Left hindlimb (tissue), 1 donor: ENCODE data around the gene ZMYM4.

ENCODE experiments used
- DNase-seq: peaks from one replicate; pipeline ENCODE4 v3.0.0-alpha.2; 2018

ZMYM4 gene

DNA sequence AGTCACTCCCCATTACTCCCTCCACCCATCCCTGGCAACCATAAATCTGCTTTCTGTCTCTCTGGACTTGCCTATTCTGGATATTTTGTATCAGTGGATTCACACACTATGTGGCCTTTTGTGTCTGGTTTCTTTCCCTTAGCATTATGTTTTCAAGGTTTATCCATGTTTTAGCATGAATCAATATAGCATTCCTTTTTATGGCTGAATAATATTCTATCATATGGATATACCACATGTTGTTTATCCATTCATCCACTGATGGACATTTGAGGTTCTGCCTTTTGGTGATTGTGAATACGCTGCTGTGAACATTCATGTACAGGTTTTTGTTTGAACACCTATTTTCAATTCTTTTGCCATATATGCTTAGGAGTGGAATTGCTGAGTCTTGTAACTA is 140.4 kb downstream of the ZMYM4 start:
- DNase-seq: no peak

GRCh38 chr1:35426097-35426586 is 157.6 kb downstream of the ZMYM4 start:
- no peak for DNase-seq

DNA sequence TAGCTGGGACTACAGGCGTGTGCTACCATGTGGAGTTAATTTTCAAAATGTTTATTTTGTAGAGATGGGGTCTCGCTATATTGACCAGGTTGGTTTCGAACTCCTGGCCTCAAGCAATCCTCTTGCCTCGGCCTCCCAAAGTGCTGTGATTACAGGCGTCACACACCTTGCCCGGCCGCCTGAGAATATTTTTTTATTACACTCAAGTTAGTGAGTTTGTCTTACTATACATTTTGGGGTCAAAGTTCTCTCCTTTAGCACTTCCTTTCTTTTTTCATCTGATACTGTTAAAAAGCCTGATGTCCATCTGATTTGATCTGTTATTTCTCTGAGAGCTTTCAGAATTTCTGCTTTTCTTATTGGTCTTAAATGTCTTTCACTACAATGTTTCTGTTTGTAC is 159.9 kb downstream of the ZMYM4 start:
- DNase-seq: no peak

DNA sequence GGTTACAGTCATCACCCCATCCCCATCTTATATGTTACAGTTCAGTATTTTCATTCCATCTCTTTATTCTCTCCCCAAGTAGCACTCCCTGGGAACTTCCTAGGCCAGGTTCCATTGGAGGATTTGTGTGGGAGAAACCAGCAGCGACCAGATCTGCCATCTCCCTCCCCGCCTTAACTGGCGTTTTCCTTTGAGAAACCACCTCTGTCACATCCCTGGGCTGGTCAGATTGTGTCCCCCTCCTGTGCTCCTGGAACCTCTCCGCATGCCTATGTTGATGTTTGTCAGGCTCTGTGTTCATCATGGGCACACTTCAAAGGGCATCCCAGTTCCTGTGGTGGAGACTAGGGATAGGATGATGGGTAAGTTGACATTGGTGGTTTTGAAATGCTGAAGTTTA is 162.3 kb downstream of the ZMYM4 start:
- DNase-seq: no peak

GRCh38 chr1:35431173-35431599 is 162.7 kb downstream of the ZMYM4 start:
- no peak for DNase-seq

DNA sequence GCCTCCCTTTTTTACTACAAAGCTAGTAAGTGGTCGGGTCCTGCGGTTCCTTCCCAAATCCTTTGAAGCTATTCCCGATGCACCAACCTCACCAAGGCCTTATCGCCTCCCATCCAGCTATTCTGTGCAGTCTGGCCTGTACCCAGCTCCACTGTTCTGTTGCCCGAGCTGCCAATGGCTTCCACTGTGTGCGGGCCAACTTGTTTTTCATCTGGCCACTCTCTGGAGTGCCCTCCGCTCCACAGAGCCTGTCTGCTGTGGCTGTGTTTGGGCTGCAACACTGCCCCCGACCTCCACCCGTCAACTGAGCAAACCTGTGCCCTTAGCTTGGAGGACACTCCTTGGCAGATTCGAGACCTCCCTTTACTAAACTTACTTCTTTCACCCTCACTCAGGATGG is 163.7 kb downstream of the ZMYM4 start:
- DNase-seq: no peak

DNA sequence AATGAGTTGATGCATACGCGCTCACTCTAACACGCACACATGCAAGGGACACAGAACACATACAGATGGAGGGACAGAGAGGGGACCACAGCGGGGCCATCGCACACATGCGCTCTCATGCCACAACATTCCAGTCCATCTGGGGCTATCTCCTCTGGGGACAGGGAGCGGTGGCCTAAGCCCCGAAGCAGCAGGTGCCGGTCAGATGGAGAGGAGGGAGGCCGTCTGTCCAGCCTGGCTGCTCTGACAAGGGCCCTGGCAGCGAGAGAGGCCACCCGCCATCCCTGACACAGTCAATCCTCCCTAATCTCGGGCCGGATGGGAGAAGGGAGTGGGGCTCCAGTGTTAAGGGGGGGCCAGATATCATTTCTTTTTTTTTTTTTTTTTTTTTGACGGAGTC is 165.2 kb downstream of the ZMYM4 start:
- no peak for DNase-seq

DNA sequence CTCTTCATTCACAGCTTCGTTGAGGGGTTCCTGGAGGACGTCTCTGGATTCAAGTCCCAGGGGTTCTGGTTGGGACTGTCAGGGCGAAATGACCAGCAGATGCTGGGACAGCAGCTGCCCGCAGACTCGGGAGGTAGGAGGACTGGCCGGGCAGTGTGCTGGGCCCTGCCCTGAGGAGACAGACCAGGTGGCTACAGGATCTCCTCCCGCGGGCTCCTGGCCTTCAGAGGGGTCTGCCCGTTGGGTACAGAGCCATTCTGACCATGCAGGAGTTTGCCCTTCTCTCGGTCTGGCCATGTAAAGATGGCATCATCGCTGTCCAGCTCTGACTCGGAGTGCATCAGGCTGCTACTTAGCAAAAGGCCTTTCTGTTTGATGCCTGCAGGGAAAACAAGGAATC is 166.2 kb downstream of the ZMYM4 start:
- no peak for DNase-seq

- DNase-seq: no peak
These were observed 167.6 kb downstream of the ZMYM4 start for GRCh38 chr1:35436078-35436477.

GRCh38 chr1:35437200-35437599 is 168.7 kb downstream of the ZMYM4 start:
- DNase-seq: no peak

DNA sequence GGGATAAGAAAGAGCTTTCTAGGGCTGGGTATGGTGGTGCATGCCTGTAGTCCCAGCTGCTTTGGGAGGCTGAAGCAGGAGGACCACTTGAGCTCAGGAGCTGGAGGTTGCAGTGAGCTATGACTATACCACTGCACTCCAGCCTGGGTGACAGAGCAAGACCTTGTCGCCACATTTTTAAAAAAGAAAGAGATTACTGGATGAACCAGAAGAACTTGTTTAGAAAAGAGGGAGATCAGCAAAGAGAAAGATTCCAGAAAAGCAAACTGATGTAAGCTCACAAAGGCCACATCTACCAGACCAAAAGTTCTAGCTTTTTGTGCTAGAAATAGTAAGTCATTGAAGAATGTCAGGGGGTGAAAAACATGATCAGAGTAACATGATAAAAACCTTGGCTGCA is 171.1 kb downstream of the ZMYM4 start:
- no peak for DNase-seq

DNA sequence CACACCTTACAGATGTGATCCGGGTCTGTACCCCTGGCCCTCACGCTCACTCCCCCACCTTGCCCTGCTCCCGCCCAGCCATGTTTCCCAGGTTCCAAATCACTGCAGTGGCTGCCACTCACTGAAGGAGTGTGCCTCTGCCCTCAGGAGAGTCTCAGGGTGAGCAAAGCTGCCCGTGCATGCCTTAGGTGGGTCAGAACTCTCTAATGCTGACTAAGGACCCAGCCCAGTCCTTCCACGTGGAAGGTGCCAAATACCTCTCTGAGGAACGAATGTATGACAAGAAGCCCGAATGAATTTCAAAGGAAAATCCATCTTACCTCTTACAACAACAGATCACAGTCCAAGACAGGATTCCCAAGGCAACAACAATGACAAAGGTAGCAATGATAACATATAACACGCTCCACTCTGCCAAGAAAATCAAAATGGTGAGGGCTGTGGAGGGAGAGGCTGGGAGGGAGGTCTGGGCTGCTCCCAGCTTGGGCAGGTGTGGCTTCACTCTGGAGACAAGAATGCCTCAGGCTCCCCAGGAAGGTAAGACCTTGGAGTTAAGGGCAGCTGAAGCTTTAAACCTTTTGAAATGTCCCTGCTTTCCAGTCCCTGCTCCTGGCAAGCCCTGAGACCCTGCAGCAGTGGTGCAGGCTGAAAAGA is 173.5 kb downstream of the ZMYM4 start:
- no peak for DNase-seq

DNA sequence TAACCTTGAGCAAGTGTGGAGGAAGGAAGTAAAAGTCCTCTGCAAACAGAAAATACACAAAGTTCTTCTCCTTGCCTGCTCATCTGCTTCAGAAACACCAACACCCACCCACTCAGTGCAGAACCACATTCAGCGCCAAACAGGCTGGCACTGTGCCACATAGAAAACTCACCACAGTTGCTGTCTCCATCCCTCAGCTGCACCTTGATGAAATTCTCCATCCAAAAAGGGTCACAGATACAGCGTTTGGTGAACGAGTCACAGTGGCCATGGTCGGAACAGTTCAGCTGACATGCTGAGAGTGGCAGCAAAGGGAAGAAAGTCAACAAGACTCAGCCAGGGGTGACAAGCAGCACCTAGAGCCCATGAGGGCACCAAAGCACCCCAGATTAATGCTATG is 174.2 kb downstream of the ZMYM4 start:
- DNase-seq: no peak

- no peak for DNase-seq
These were observed 175.4 kb downstream of the ZMYM4 start for GRCh38 chr1:35443768-35444518.

DNA sequence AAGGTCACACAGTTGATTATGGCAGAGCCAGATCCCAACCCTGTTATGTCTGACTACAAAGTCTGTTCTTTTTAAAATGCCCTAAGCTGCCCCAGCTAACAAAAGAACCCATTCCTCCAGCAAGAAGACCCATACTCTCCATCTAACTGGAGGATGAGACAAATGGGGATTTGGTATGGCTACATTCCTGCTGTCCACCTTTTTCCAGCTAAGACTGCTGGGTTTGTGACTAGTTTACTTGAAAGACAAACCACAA is 175.9 kb downstream of the ZMYM4 start:
- no peak for DNase-seq

DNA sequence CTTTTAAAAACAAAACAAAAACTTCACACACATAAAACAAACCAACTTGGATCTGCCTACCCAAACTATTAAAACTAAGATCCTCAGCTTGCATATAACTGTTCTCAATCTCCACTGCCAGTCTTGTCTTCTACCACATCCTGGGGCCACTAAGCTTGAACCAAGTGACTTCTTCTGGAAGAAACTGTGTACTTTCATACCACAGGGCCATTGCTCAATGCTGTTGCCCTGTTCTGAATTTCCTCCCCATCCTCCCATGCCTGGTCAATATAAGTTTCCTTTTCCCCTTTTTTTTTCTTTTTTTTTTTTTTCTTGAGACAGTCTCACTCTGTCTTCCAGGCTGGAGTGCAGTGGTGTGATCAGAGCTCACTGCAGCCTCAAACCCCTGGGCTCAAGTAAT is 178.8 kb downstream of the ZMYM4 start:
- no peak for DNase-seq

GRCh38 chr1:35448344-35448801 is 179.9 kb downstream of the ZMYM4 start:
- DNase-seq: no peak

DNA sequence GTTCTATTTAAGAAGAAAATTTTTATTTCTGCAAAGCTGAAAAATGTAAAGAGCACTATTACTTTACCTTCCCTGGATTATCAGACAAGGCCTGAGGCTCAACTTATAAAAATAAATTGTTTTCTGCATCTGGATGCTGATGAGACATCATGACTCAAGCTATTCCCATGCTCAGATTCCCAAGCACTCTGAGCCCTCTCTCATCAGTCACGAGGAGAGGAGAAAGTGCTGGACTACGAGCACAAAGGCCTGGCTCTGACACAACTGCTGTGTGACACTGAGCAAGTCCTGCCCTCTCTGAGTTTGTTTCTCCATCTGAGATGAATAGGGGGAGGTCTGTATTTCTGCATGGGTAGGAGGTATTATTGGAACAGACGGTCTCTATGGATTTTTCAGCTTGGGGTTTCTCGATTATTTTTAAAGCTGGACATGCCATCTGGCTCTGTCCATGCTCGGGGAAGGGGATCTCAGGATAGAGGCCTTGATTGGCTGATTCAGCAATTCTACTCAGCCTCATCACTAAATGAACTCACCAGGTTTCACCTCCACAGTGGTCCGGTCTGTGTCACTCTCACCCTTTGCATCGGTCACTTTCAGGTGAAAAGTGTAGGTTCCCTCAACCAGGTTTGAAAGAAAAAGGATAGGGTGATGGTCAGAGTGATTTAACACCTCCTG is 181.0 kb downstream of the ZMYM4 start:
- DNase-seq: no peak

DNA sequence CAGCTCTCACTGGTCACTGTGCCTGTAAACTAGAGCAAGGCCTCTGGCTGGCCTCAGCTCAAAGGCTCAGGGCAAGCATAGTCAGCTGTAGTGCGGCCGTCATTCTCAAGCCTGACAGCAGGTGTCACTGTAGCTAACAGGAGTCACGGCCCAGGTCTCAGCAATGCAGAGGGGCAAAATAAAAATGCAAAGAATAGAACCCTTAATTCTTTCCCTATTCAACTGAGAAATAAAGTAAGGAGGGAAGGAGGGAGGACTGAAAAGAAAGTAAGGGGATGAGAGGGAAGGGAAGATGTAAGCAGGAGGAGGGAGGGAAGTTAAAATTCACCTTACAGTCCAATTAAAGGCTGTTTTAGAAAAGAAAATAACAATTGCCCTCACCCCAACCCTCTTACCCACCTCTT is 182.6 kb downstream of the ZMYM4 start:
- DNase-seq: peak; percentile 73

DNA sequence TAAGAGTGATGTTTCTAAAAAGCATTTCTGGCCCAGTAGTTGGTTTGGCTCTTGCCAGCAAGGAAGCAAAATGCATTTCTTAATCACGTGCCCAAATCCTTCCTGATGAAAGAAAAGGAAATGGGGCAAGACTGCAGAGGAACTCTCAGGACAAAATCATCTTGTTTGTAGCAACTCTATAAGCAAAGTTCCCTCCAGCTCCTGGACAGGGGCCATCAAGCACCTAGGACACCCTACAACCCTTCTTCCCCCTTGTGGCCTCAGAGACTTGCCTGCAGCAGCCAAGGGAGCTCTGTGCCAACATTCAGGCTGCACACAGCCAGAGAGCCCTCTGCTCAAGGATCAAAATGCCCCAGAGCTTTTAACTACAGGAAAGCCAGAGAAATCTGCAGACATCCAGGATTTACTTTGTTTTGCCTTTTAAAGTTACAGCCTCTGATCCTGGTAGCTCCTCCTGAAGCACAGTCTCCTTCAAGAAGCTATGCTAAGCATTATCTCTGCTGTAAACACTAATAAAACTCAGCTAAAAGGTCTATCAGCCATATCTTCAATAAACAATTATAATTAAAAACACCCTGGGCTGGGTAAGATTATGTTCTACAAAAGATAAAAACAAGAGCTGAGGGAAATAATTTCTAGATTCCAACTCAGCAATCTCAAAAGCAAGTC is 183.7 kb downstream of the ZMYM4 start:
- no peak for DNase-seq

GRCh38 chr1:35453031-35453430 is 184.5 kb downstream of the ZMYM4 start:
- DNase-seq: no peak

- no peak for DNase-seq
These were observed 185.7 kb downstream of the ZMYM4 start for GRCh38 chr1:35454176-35454575.

DNA sequence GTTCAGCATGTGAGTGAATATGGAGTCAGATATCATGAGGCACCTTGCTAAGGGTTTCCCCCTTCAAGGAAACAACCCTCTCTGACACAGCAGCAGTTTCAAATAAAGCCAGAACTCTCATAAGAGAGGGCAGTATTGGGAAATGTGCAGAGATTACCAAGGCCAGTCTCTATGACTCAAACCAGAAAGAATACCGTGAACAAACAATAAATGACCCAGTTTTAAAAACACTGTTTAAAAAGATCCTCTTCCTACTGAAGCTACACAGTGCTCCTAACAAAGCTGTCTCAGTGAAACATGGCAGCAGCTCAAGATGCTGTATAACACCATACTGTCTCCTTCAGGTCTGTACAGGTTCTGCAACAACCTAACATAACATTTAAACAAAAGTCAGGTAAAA is 186.1 kb downstream of the ZMYM4 start:
- DNase-seq: no peak

DNA sequence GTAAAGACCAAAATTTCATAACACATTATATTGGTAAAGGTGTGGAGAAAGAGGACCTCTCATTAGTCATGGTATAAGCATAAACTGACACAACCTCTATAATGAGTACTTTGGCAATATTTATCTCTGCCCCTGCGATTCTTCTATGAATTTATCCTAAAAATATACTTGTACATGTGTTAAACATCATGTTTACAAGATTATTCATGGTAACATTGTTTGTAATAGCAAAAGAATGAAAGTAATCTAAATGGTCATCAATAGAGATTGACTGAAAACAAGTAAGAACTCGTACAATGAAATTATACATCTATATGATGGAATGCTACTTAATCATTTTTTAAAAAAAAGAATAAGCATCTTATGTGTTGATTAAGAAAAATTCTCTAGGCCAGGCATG is 192.3 kb downstream of the ZMYM4 start:
- no peak for DNase-seq
